IPS-18a (cell line): ENCODE data around the gene CLEC20A.
"Not testable (repeated sequence)": the region's sequence is repeated elsewhere in the genome, so short reads cannot be mapped to it uniquely, and the experiment has no call there.

Experiments
- H3K27ac ChIP-seq: one replicate; pipeline ENCODE4 v1.5.1; 2013; ENCODE audit warnings: low read length
- H3K27me3 ChIP-seq: one replicate; pipeline ENCODE4 v1.6.1; 2013; ENCODE audit warnings: mild to moderate bottlenecking, low read length; ENCODE audit not compliant: control insufficient read depth, insufficient read depth
- H3K36me3 ChIP-seq: one replicate; pipeline ENCODE4 v1.6.1; 2013; ENCODE audit warnings: low read depth, low read length; ENCODE audit not compliant: control insufficient read depth
- H3K4me1 ChIP-seq: one replicate; pipeline ENCODE4 v1.6.1; 2013; ENCODE audit warnings: low read depth, low read length; ENCODE audit not compliant: control insufficient read depth
- H3K4me3 ChIP-seq: one replicate; pipeline ENCODE4 v1.5.1; 2013; ENCODE audit warnings: low read length
- H3K9ac ChIP-seq: one replicate; pipeline ENCODE4 v1.6.1; 2013; ENCODE audit warnings: mild to moderate bottlenecking, low read length, moderate library complexity
- H3K9me3 ChIP-seq: one replicate; pipeline ENCODE4 v1.6.1; 2013; ENCODE audit warnings: low read depth, low read length; ENCODE audit not compliant: control insufficient read depth

CLEC20A gene

GRCh38 chr1:178504286-178504685 is 7.5 kb upstream of the CLEC20A start:
- H3K36me3 ChIP-seq: no peaks in the 10 kb centered on the region
- H3K4me1 ChIP-seq: no peaks in the 10 kb centered on the region
- no peak overlapping the region for H3K9ac ChIP-seq
- H3K27me3 ChIP-seq: no peaks in the 10 kb centered on the region
- no peak overlapping the region for H3K27ac ChIP-seq
- H3K9me3 ChIP-seq: no peaks in the 10 kb centered on the region
- no peak overlapping the region for H3K4me3 ChIP-seq

- Histone ChIP-seq H3K9ac (no peak overlapping the region), H3K4me3 (no peak overlapping the region), H3K27me3 (no peaks in the 10 kb centered on the region), H3K27ac (no peak overlapping the region), H3K4me1 (no peaks in the 10 kb centered on the region), H3K36me3 (no peaks in the 10 kb centered on the region), H3K9me3 (no peaks in the 10 kb centered on the region)
Measured at GRCh38 chr1:178503849-178504248, 7.1 kb upstream of the CLEC20A start.

GRCh38 chr1:178503316-178503715 is 6.6 kb upstream of the CLEC20A start:
- not testable (repeated sequence) for H3K9ac ChIP-seq, H3K4me3 ChIP-seq, H3K27ac ChIP-seq, H3K27me3 ChIP-seq, H3K4me1 ChIP-seq, H3K9me3 ChIP-seq, H3K36me3 ChIP-seq

GRCh38 chr1:178502856-178503255 is 6.1 kb upstream of the CLEC20A start:
- H3K4me1 ChIP-seq: no peaks in the 10 kb centered on the region
- H3K9ac ChIP-seq: no peak overlapping the region
- no peak overlapping the region for H3K27ac ChIP-seq
- H3K4me3 ChIP-seq: no peak overlapping the region
- no peaks in the 10 kb centered on the region for H3K36me3 ChIP-seq
- H3K27me3 ChIP-seq: no peaks in the 10 kb centered on the region
- H3K9me3 ChIP-seq: no peaks in the 10 kb centered on the region

- H3K4me1 ChIP-seq: no peaks in the 10 kb centered on the region
- H3K9me3 ChIP-seq: no peaks in the 10 kb centered on the region
- H3K27ac ChIP-seq: no peak overlapping the region
- H3K36me3 ChIP-seq: no peaks in the 10 kb centered on the region
- no peaks in the 10 kb centered on the region for H3K27me3 ChIP-seq
- no peak overlapping the region for H3K9ac ChIP-seq
- no peak overlapping the region for H3K4me3 ChIP-seq
Measured at GRCh38 chr1:178502330-178502714, 5.6 kb upstream of the CLEC20A start.

- Histone ChIP-seq H3K27ac (no peak overlapping the region), H3K36me3 (no peaks in the 10 kb centered on the region), H3K9ac (no peak overlapping the region), H3K27me3 (no peaks in the 10 kb centered on the region), H3K4me1 (no peaks in the 10 kb centered on the region), H3K4me3 (no peak overlapping the region), H3K9me3 (no peaks in the 10 kb centered on the region)
Measured at GRCh38 chr1:178501705-178502329, 5.1 kb upstream of the CLEC20A start.

- H3K4me1 ChIP-seq: no peaks in the 10 kb centered on the region
- H3K4me3 ChIP-seq: no peak overlapping the region
- no peaks in the 10 kb centered on the region for H3K36me3 ChIP-seq
- no peak overlapping the region for H3K9ac ChIP-seq
- H3K27me3 ChIP-seq: no peaks in the 10 kb centered on the region
- no peaks in the 10 kb centered on the region for H3K9me3 ChIP-seq
- H3K27ac ChIP-seq: no peak overlapping the region
Measured at GRCh38 chr1:178500936-178501554, 4.3 kb upstream of the CLEC20A start.

- Histone ChIP-seq H3K27me3 (no peaks in the 10 kb centered on the region), H3K9me3 (no peaks in the 10 kb centered on the region), H3K36me3 (no peaks in the 10 kb centered on the region), H3K27ac (no peak overlapping the region), H3K4me1 (no peaks in the 10 kb centered on the region), H3K4me3 (no peak overlapping the region), H3K9ac (no peak overlapping the region)
Measured at GRCh38 chr1:178500091-178500770, 3.5 kb upstream of the CLEC20A start.

GRCh38 chr1:178498896-178499675 is 2.3 kb upstream of the CLEC20A start:
- no peak overlapping the region for H3K27ac ChIP-seq
- no peaks in the 10 kb centered on the region for H3K9me3 ChIP-seq
- no peaks in the 10 kb centered on the region for H3K4me1 ChIP-seq
- no peaks in the 10 kb centered on the region for H3K36me3 ChIP-seq
- H3K9ac ChIP-seq: no peak overlapping the region
- no peaks in the 10 kb centered on the region for H3K27me3 ChIP-seq
- no peak overlapping the region for H3K4me3 ChIP-seq

- H3K36me3 ChIP-seq: no peaks in the 10 kb centered on the region
- no peak overlapping the region for H3K4me3 ChIP-seq
- H3K9ac ChIP-seq: no peak overlapping the region
- no peaks in the 10 kb centered on the region for H3K27me3 ChIP-seq
- no peaks in the 10 kb centered on the region for H3K9me3 ChIP-seq
- H3K4me1 ChIP-seq: no peaks in the 10 kb centered on the region
- no peak overlapping the region for H3K27ac ChIP-seq
Measured at GRCh38 chr1:178497903-178498478, 1.2 kb upstream of the CLEC20A start.

GRCh38 chr1:178495741-178496409 is 889 bp downstream of the CLEC20A start:
- Histone ChIP-seq H3K27ac (no peak overlapping the region), H3K27me3 (no peaks in the 10 kb centered on the region), H3K4me3 (no peak overlapping the region), H3K9me3 (no peaks in the 10 kb centered on the region), H3K4me1 (no peaks in the 10 kb centered on the region), H3K9ac (no peak overlapping the region), H3K36me3 (no peaks in the 10 kb centered on the region)
